Measurements from ENCODE around the gene PRAC2. TPM values are rescaled to one million over a fixed set of nuclear protein-coding genes. Genes with fewer than 3 reads are reported as not detected.

Gene PRAC2
- total and polyA plus RNA-seq, 9 donors, result not detected

GRCh38 chr17:48746916-48747444, 24.0 kb downstream of the PRAC2 start:
- no peak overlapping the region for H3K4me3 ChIP-seq
- no peak for DNase-seq
- no peaks in the 10 kb centered on the region for H3K9me3 ChIP-seq
- H3K27ac ChIP-seq, result no peak overlapping the region
- no peaks in the 10 kb centered on the region for H3K36me3 ChIP-seq
- no peaks in the 10 kb centered on the region for H3K4me1 ChIP-seq (ENCODE audit: insufficient read depth)
- H3K27me3 ChIP-seq, result no peaks in the 10 kb centered on the region
- WGBS, 3 donors, result 2 to 7% (median 4%) methylated on average over 21 of the region's 21 CpGs
- intact Hi-C loops (cut with DNase I), result no loop called here
- TF ChIP-seq CTCF (IDR thresholded peaks at IDR 0.05) (no peak), EP300 (IDR thresholded peaks at IDR 0.05) (no peak)

GRCh38 chr17:48747445-48748363, 24.7 kb downstream of the PRAC2 start:
- TF ChIP-seq POLR2A (IDR thresholded peaks at IDR 0.05) (no peak), CTCF (IDR thresholded peaks at IDR 0.05) (no peak), EP300 (IDR thresholded peaks at IDR 0.05) (no peak)
- H3K9me3 ChIP-seq, result no peaks in the 10 kb centered on the region
- H3K36me3 ChIP-seq, result no peaks in the 10 kb centered on the region
- DNase-seq, result no peak
- H3K4me3 ChIP-seq, result no peak overlapping the region
- H3K27me3 ChIP-seq, result no peaks in the 10 kb centered on the region
- H3K27ac ChIP-seq, result no peak overlapping the region
- no peaks in the 10 kb centered on the region for H3K4me1 ChIP-seq (ENCODE audit: insufficient read depth)
- WGBS, 3 donors, result 5 to 6% (median 6%) methylated on average over 47 to 53 of the region's 53 CpGs
- intact Hi-C loops (cut with DNase I), result no loop called here

- Histone ChIP-seq H3K9me3 (no peaks in the 10 kb centered on the region), H3K4me1 (ENCODE audit: insufficient read depth) (no peaks in the 10 kb centered on the region), H3K4me3 (no peak overlapping the region), H3K27me3 (no peaks in the 10 kb centered on the region), H3K27ac (no peak overlapping the region), H3K36me3 (no peaks in the 10 kb centered on the region)
- intact Hi-C loops (cut with DNase I), result no loop called here
- TF ChIP-seq EP300 (IDR thresholded peaks at IDR 0.05) (no peak), POLR2A (IDR thresholded peaks at IDR 0.05) (no peak), CTCF (IDR thresholded peaks at IDR 0.05) (no peak)
- 25 to 31% (median 30%) methylated on average over 16 of the region's 16 CpGs for WGBS, 3 donors
- no peak for DNase-seq
Measured at GRCh38 chr17:48748718-48749566, 26.0 kb downstream of the PRAC2 start.

Measured in ovary (tissue), 9 donors.